WTC11 (cell line): ENCODE measurements around the gene DEDD2. TPM values are rescaled to one million over a fixed set of nuclear protein-coding genes. Genes with fewer than 3 reads are reported as not detected.
A peak's percentile ranks its signal among the peaks of the same experiment; 100 is the strongest.

Source experiments
- ATAC-seq: fragments of 200-7000 bp; cut with Tn5 transposase; 2 replicates; pipeline ENCODE4 v1.10.0; 2021; ENCODE audit warnings: mild to moderate bottlenecking, moderate library complexity
- CTCF ChIA-PET: fragments of 300-600 bp; sonication (Branson Sonifier 250); formaldehyde crosslinking; loops from one replicate; lab custom pipeline; 2021; ENCODE audit warnings: antibody characterized with exemption; lab: Charles Lee
- POLR2A ChIA-PET: fragments of 350-600 bp; sonication (Branson Sonifier 250); formaldehyde crosslinking; loops from one replicate; lab custom pipeline; 2021; ENCODE audit warnings: antibody characterized with exemption; lab: Charles Lee
- DNase-seq: peaks from one replicate; pipeline ENCODE4 v3.0.0; 2021; ENCODE audit warnings: low spot score
- H3K27ac Mint-ChIP-seq: 2 replicates; pipeline ENCODE4 v1.8.0; 2021; ENCODE audit warnings: mixed read lengths
- H3K27me3 Mint-ChIP-seq: 2 replicates; pipeline ENCODE4 v1.8.0; 2021; ENCODE audit warnings: low read depth, mild to moderate bottlenecking, moderate library complexity, mixed read lengths
- H3K36me3 Mint-ChIP-seq: 2 replicates; pipeline ENCODE4 v1.8.0; 2021; ENCODE audit warnings: mixed read lengths
- H3K4me1 Mint-ChIP-seq: 2 replicates; pipeline ENCODE4 v1.8.0; 2022; ENCODE audit warnings: mixed read lengths
- H3K4me3 Mint-ChIP-seq: 2 replicates; pipeline ENCODE4 v1.8.0; 2021; ENCODE audit warnings: mild to moderate bottlenecking, moderate library complexity, mixed read lengths
- H3K9me3 Mint-ChIP-seq: 2 replicates; pipeline ENCODE4 v1.8.0; 2021; ENCODE audit warnings: mixed read lengths
- CREB1 ChIP-seq: sonication (generic); formaldehyde crosslinking; IDR thresholded peaks from 2 replicates; pipeline ENCODE4 v1.8.0; 2023; ENCODE audit warnings: mild to moderate bottlenecking, missing genetic modification reagents
- CREM ChIP-seq: sonication (generic); formaldehyde crosslinking; IDR thresholded peaks from 2 replicates; pipeline ENCODE4 v1.8.1; 2022; ENCODE audit warnings: mild to moderate bottlenecking, missing genetic modification reagents, moderate library complexity
- ESRRA ChIP-seq: sonication (generic); formaldehyde crosslinking; IDR thresholded peaks from 2 replicates; pipeline ENCODE4 v1.8.1; 2022; ENCODE audit warnings: mild to moderate bottlenecking, missing genetic modification reagents, borderline replicate concordance
- FOXK1 ChIP-seq: sonication (generic); formaldehyde crosslinking; IDR thresholded peaks from 2 replicates; pipeline ENCODE4 v1.8.0; 2022; ENCODE audit warnings: mild to moderate bottlenecking, moderate library complexity, missing genetic modification reagents
- JUN ChIP-seq: sonication (generic); formaldehyde crosslinking; IDR thresholded peaks from 2 replicates; pipeline ENCODE4 v1.8.0; 2023; ENCODE audit warnings: mild to moderate bottlenecking, missing genetic modification reagents
- KAT7 ChIP-seq: sonication (generic); formaldehyde crosslinking; IDR thresholded peaks from 2 replicates; pipeline ENCODE4 v1.8.1; 2023; ENCODE audit warnings: missing genetic modification reagents, mild to moderate bottlenecking, borderline replicate concordance
- SMAD4 ChIP-seq: sonication (generic); formaldehyde crosslinking; IDR thresholded peaks from 2 replicates; pipeline ENCODE4 v1.8.0; 2022; ENCODE audit warnings: mild to moderate bottlenecking, missing genetic modification reagents
- SP1 ChIP-seq: sonication (generic); formaldehyde crosslinking; conservative IDR thresholded peaks from 2 replicates; pipeline ENCODE4 v1.8.1; 2022; ENCODE audit warnings: missing genetic modification reagents
- TEAD1 ChIP-seq: sonication (generic); formaldehyde crosslinking; IDR thresholded peaks from 2 replicates; pipeline ENCODE4 v1.8.0; 2022; ENCODE audit warnings: mild to moderate bottlenecking, missing genetic modification reagents
- ZNF121 ChIP-seq: sonication (generic); formaldehyde crosslinking; IDR thresholded peaks from 2 replicates; pipeline ENCODE4 v1.8.0; 2023; ENCODE audit warnings: missing genetic modification reagents
- ZNF232 ChIP-seq: sonication (generic); formaldehyde crosslinking; IDR thresholded peaks from 2 replicates; pipeline ENCODE4 v1.8.0; 2022; ENCODE audit warnings: mild to moderate bottlenecking, missing genetic modification reagents
- ZNF263 ChIP-seq: sonication (generic); formaldehyde crosslinking; IDR thresholded peaks from 2 replicates; pipeline ENCODE4 v1.8.1; 2022; ENCODE audit warnings: low read depth, mild to moderate bottlenecking, moderate library complexity, missing genetic modification reagents
- ZSCAN18 ChIP-seq: fragments of 250-450 bp; sonication (Bioruptor Pico); IDR thresholded peaks from 2 replicates; pipeline ENCODE4 v2.1.2; 2022; ENCODE audit warnings: mild to moderate bottlenecking, moderate library complexity
- total RNA-seq: library from RNA; stranded (reverse); gene quantifications from 3 replicates; pipeline ENCODE4 v1.2.3, GENCODE V29; 2021
- TF ChIP-seq, protein P1 (sequence below): sonication (generic); formaldehyde crosslinking; IDR thresholded peaks from 2 replicates; pipeline ENCODE4 v1.8.1; 2022; ENCODE audit warnings: missing genetic modification reagents, borderline replicate concordance
- TF ChIP-seq, protein P2 (sequence below): sonication (generic); formaldehyde crosslinking; IDR thresholded peaks from 2 replicates; pipeline ENCODE4 v1.8.0; 2023; ENCODE audit warnings: missing genetic modification reagents, mild to moderate bottlenecking, borderline replicate concordance
- TF ChIP-seq, protein P3 (sequence below): sonication (generic); formaldehyde crosslinking; IDR thresholded peaks from 2 replicates; pipeline ENCODE4 v1.8.1; 2022; ENCODE audit warnings: mild to moderate bottlenecking, moderate library complexity, missing genetic modification reagents
- TF ChIP-seq, protein P4 (sequence below): fragments of 250-450 bp; sonication (Bioruptor Pico); IDR thresholded peaks from 2 replicates; pipeline ENCODE4 v1.9.0; 2021; ENCODE audit warnings: moderate library complexity, mild to moderate bottlenecking, inconsistent platforms, borderline replicate concordance
- TF ChIP-seq, protein P5 (sequence below): sonication (generic); formaldehyde crosslinking; IDR thresholded peaks from 2 replicates; pipeline ENCODE4 v1.8.0; 2023; ENCODE audit warnings: missing genetic modification reagents
- TF ChIP-seq, protein P6 (sequence below): sonication (generic); formaldehyde crosslinking; IDR thresholded peaks from 2 replicates; pipeline ENCODE4 v1.8.0; 2022; ENCODE audit warnings: mild to moderate bottlenecking, missing genetic modification reagents

The DEDD2 gene
- total RNA-seq, 1 experiment from 2014 or later, result 37.7 TPM

GRCh38 chr19:42254850-42255765, 37.6 kb upstream of the DEDD2 start, which contains the start of gene ERF:
Gene ERF (minus strand): TSS chr19:42255128. CDS start chr19:42254999, 129 bp downstream.
- peaks cover 29% of the 10 kb centered on the region for H3K4me1 Mint-ChIP-seq
- ATAC-seq (peak; percentile 58), DNase-seq (peak; percentile 88)
- no peaks in the 10 kb centered on the region for H3K36me3 Mint-ChIP-seq
- POLR2A ChIA-PET, result interaction anchor here (0.7 to 1.6 kb wide), 7 partner anchors 9 to 115 kb away, joined by 4 to 13 read pairs (median 6); no protein-coding TSS in a partner anchor
- TF ChIP-seq, protein P1, sequence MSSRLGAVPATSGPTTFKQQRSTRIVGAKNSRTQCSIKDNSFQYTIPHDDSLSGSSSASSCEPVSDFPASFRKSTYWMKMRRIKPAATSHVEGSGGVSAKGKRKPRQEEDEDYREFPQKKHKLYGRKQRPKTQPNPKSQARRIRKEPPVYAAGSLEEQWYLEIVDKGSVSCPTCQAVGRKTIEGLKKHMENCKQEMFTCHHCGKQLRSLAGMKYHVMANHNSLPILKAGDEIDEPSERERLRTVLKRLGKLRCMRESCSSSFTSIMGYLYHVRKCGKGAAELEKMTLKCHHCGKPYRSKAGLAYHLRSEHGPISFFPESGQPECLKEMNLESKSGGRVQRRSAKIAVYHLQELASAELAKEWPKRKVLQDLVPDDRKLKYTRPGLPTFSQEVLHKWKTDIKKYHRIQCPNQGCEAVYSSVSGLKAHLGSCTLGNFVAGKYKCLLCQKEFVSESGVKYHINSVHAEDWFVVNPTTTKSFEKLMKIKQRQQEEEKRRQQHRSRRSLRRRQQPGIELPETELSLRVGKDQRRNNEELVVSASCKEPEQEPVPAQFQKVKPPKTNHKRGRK (CRISPR knock-in tag), result no peak
- TF ChIP-seq SMAD4 (CRISPR knock-in tag) (no peak), SP1 (peak; percentile 60), ZNF263 (CRISPR knock-in tag) (no peak), ZNF121 (CRISPR knock-in tag) (0 out of 2 replicates have a peak, but pooled peaks have one; percentile 52), CREM (CRISPR knock-in tag) (peak; percentile 74; the same call in 1 of the 2 replicates), JUN (CRISPR knock-in tag) (no peak), ZSCAN18 (CRISPR knock-in tag) (no peak)
- TF ChIP-seq, protein P2, sequence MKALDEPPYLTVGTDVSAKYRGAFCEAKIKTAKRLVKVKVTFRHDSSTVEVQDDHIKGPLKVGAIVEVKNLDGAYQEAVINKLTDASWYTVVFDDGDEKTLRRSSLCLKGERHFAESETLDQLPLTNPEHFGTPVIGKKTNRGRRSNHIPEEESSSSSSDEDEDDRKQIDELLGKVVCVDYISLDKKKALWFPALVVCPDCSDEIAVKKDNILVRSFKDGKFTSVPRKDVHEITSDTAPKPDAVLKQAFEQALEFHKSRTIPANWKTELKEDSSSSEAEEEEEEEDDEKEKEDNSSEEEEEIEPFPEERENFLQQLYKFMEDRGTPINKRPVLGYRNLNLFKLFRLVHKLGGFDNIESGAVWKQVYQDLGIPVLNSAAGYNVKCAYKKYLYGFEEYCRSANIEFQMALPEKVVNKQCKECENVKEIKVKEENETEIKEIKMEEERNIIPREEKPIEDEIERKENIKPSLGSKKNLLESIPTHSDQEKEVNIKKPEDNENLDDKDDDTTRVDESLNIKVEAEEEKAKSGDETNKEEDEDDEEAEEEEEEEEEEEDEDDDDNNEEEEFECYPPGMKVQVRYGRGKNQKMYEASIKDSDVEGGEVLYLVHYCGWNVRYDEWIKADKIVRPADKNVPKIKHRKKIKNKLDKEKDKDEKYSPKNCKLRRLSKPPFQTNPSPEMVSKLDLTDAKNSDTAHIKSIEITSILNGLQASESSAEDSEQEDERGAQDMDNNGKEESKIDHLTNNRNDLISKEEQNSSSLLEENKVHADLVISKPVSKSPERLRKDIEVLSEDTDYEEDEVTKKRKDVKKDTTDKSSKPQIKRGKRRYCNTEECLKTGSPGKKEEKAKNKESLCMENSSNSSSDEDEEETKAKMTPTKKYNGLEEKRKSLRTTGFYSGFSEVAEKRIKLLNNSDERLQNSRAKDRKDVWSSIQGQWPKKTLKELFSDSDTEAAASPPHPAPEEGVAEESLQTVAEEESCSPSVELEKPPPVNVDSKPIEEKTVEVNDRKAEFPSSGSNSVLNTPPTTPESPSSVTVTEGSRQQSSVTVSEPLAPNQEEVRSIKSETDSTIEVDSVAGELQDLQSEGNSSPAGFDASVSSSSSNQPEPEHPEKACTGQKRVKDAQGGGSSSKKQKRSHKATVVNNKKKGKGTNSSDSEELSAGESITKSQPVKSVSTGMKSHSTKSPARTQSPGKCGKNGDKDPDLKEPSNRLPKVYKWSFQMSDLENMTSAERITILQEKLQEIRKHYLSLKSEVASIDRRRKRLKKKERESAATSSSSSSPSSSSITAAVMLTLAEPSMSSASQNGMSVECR (CRISPR knock-in tag), result 0 out of 2 replicates have a peak, but pooled peaks have one; percentile 0
- TF ChIP-seq, protein P3, sequence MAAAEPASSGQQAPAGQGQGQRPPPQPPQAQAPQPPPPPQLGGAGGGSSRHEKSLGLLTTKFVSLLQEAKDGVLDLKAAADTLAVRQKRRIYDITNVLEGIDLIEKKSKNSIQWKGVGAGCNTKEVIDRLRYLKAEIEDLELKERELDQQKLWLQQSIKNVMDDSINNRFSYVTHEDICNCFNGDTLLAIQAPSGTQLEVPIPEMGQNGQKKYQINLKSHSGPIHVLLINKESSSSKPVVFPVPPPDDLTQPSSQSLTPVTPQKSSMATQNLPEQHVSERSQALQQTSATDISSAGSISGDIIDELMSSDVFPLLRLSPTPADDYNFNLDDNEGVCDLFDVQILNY (CRISPR knock-in tag), result peak; percentile 49; the same call in 1 of the 2 replicates
- peaks cover 20% of the 10 kb centered on the region for H3K27me3 Mint-ChIP-seq
- peak within 1 kb of the TSS; percentile 69; the same call in 1 of the 2 replicates for H3K27ac Mint-ChIP-seq
- H3K9me3 Mint-ChIP-seq, result no peaks in the 10 kb centered on the region
- peak within 1 kb of the TSS; percentile 82 for H3K4me3 Mint-ChIP-seq
- CTCF ChIA-PET, result interaction anchor here (0.8 to 3.0 kb wide), 7 partner anchors 8 to 220 kb away, joined by 3 to 32 read pairs (median 4); partner anchors contain the start of genes GSK3A and PAFAH1B3

GRCh38 chr19:42254089-42254849, 36.8 kb upstream of the DEDD2 start:
- Mint-ChIP-seq H3K36me3 (no peaks in the 10 kb centered on the region), H3K27me3 (peaks cover 20% of the 10 kb centered on the region), H3K9me3 (no peaks in the 10 kb centered on the region), H3K27ac (no peak overlapping the region), H3K4me1 (peaks cover 32% of the 10 kb centered on the region), H3K4me3 (peak overlapping the region; percentile 82)
- DNase-seq, result peak; percentile 80
- POLR2A ChIA-PET, result no interaction called here
- CTCF ChIA-PET, result interaction anchor here (1.0 to 1.4 kb wide), 3 partner anchors 10 to 25 kb away, joined by 3 to 4 read pairs (median 3); no protein-coding TSS in a partner anchor
- ATAC-seq, result peak; percentile 12
- TF ChIP-seq, protein P4, sequence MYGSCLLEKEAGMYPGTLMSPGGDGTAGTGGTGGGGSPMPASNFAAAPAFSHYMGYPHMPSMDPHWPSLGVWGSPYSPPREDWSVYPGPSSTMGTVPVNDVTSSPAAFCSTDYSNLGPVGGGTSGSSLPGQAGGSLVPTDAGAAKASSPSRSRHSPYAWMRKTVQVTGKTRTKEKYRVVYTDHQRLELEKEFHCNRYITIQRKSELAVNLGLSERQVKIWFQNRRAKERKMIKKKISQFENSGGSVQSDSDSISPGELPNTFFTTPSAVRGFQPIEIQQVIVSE (CRISPR knock-in tag), result no peak
- peak; percentile 83; the same call in 1 of the 2 replicates for TF ChIP-seq ESRRA (CRISPR knock-in tag)
- 0 out of 2 replicates have a peak, but pooled peaks have one; percentile 25 for TF ChIP-seq SP1
- TF ChIP-seq, protein P5, sequence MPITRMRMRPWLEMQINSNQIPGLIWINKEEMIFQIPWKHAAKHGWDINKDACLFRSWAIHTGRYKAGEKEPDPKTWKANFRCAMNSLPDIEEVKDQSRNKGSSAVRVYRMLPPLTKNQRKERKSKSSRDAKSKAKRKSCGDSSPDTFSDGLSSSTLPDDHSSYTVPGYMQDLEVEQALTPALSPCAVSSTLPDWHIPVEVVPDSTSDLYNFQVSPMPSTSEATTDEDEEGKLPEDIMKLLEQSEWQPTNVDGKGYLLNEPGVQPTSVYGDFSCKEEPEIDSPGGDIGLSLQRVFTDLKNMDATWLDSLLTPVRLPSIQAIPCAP (CRISPR knock-in tag), result no peak
- TF ChIP-seq, protein P6, sequence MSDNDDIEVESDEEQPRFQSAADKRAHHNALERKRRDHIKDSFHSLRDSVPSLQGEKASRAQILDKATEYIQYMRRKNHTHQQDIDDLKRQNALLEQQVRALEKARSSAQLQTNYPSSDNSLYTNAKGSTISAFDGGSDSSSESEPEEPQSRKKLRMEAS (CRISPR knock-in tag), result 0 out of 2 replicates have a peak, but pooled peaks have one; percentile 39
- TF ChIP-seq KAT7 (CRISPR knock-in tag), result no peak; the same call in 1 of the 2 replicates
- 0 out of 2 replicates have a peak, but pooled peaks have one; percentile 31 for TF ChIP-seq FOXK1 (CRISPR knock-in tag)
- TF ChIP-seq, protein P3 (CRISPR knock-in tag), result no peak
- 0 out of 2 replicates have a peak, but pooled peaks have one; percentile 65 for TF ChIP-seq ZNF232 (CRISPR knock-in tag)
- no peak for TF ChIP-seq CREB1 (CRISPR knock-in tag)
- TF ChIP-seq TEAD1 (CRISPR knock-in tag), result 0 out of 2 replicates have a peak, but pooled peaks have one; percentile 25
